AG08396 (cell line): ENCODE results near the gene RGS14.
"Not testable (repeated sequence)": the region's sequence is repeated elsewhere in the genome, so short reads cannot be mapped to it uniquely, and the experiment has no call there.

ENCODE experiments used
- DNase-seq: peaks from one replicate; pipeline ENCODE4 v3.0.0; 2012; ENCODE audit warnings: low spot score, mixed read lengths

RGS14 gene

DNA sequence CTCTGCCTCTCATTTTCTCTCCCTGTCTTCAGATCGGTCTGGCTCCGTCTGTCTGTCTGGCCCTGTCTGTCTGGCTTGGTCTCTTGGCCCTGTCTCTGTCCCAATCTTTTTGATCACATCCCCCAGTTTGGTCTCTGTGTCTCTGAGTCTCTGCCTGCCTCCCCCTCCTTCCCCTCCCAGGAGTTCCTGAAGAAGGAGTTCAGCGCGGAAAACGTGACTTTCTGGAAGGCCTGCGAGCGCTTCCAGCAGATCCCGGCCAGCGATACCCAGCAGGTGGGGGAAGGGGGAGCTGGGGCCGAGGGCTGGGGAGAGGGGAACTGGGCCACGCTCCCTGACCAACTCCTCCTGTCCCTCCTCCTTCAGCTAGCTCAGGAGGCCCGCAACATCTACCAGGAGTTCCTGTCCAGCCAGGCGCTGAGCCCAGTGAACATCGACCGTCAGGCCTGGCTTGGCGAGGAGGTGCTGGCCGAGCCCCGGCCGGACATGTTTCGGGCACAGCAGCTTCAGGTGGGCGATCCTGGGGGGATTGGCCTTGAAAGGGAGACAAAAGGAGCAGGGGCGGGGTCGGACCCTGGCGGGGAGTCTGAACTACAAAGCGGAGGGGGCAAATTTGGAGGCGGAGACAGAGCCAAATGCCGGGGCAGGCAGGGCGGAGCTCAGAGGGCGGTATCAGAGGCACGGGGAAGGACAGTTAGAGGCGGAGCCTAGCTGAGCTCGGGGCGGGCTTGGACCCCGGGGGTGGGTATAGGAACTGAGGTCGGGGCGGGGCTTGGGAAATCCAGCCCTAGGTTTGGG, 9.0 kb downstream of the RGS14 start:
- DNase-seq = peak; percentile 96

DNA sequence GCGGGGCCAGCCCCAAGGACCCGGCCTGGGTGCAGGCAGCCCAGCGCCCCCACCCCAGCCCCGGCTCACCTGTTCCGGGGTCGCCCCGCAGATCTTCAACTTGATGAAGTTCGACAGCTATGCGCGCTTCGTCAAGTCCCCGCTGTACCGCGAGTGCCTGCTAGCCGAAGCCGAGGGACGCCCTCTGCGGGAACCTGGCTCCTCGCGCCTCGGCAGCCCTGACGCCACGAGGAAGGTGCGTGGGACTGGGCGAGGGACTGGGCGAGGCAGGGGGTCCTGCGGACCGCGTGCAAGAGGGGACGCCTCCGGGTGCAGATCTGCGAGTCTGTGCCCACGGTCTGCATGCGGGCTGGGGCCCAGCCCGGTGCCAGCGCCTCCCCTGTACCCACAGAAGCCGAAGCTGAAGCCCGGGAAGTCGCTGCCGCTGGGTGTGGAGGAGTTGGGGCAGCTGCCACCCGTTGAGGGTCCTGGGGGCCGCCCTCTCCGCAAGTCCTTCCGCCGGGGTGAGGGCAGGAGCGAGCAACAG, 9.7 kb downstream of the RGS14 start:
- DNase-seq = no peak

- DNase-seq = no peak
Measured at GRCh38 chr5:177367981-177368868, 10.5 kb downstream of the RGS14 start.

- peak; percentile 79 for DNase-seq
Measured at GRCh38 chr5:177368869-177369644, 11.3 kb downstream of the RGS14 start.

GRCh38 chr5:177369645-177370440, 12.1 kb downstream of the RGS14 start:
- DNase-seq = no peak

- peak; percentile 89 for DNase-seq
Measured at GRCh38 chr5:177370488-177371119, 12.9 kb downstream of the RGS14 start.

GRCh38 chr5:177371120-177372033, 13.7 kb downstream of the RGS14 start:
- DNase-seq = no peak

DNA sequence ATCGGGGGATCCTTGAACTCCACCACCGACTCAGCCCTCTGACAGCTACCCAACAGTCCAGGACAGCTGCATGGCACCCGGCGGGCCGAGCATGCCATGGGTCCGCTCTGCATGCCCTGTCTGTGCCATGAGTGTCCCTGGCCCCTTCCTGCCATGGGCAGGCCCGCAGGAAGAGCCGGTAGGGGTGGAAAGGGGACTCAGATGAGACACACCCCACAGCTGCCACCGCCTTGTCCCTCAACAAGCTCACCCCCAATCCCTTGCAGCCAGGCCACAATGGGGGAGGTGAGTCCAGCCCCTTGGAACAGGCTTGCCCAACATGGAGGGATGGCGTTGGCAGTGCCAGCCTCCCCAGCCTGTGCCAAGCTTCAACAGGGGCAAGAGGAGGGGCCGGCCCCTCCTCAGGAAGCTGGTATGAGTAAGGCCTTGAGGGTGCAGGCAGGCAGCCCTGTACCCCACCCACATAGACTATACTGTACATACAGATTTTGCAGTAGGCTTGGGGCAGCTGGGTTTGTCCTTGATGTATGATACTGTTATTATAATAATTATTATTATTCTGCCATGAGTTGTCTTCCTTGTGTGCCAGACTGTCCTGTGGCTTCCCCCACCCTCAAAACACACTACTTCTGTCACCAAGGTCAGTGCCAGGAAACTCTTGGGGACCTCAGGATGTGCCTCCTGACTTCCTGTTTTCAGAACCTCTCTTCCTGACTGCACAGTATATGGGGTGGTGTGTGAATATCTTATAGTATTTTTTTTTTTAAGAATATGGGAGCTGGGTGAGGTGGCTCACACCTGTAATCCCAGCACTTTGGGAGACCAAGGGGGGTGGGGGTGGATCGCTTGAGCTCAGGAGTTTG, 14.5 kb downstream of the RGS14 start:
- no peak for DNase-seq

GRCh38 chr5:177372910-177373309, 15.2 kb downstream of the RGS14 start:
- DNase-seq = no peak

GRCh38 chr5:177373806-177374205, 16.1 kb downstream of the RGS14 start:
- no peak for DNase-seq

DNA sequence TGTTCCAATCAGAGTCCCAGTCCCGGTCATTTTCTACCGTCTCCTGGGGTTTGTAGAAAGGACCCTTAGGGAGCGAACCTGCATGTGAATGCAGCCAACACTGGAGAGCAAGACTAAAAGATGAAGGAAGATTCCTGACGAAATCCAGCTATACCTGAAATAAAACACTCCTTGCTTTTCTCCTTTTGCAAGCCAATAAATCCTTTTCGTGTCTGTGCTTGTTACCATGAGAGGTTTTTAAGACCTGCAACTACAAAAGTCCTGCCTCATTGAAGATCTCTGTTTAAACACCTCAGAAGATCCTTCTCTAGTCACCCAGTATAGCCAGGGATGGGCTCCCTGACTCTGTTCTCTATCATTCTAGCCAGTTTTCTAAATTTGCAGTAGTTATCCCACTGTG, 16.5 kb downstream of the RGS14 start:
- no peak for DNase-seq

DNA sequence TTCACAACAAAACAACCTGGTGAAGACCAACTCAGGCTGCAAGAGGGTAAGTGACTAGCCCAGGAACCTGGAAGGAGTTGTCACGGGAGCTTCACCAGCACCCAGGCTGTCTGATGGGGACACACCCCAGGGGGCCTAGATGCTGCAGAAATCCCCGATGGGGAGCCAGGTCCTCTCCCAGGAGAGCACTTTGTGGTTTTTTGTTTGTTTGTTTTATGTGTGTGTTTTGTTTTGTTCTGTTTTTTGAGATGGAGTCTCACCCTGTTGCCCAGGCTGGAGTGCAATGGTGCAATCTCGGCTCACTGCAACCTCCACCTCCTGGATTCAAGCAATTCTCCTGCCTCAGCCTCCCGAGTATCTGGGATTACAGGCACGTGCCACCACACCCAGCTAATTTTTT, 17.8 kb downstream of the RGS14 start:
- DNase-seq = not testable (repeated sequence)

GRCh38 chr5:177376107-177376506, 18.4 kb downstream of the RGS14 start:
- no peak for DNase-seq

DNA sequence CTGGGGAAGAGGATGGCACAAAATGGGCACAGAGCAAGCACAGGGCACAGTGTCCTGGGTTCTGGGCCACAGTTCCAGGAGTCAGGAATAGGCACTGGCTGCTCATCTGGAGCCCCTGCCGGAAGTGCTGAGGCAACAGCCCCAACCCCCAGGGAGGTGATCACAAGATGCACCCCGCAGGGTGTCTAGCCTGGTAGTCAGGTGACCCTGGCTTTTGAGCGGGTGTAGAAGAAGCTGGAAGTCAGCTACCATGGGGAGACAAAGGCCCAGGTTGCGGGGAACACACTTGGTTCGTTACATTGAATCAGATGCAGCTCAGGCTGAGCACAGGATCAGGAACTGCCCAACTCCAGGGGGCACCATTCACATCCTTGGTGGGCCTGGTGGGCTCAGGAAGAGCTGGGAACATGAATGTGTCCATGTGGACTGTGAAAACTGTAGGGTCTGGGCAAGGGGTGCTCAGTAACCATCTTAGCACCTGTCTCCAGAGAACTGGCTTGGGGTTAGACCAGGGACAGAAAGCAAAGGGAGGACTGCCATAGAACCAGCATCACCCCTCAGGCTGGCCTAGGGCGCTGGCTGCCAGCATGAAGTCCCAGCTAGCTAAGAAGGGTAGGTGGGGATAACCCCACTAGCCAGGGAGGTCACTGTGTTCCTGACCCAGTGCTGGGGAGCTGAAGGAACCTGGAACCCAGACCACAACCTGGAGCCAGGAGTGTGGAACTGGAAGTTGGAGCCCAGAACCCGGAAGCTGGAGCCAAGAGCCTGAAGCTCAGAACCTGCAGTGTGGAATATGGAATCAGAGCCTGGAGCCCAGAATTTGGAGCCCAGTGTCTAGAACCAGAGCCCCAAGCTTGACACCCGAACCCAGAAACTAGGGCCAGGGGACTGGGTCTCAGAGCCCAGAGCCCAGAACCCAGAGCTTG, 20.4 kb downstream of the RGS14 start:
- DNase-seq = no peak

GRCh38 chr5:177378884-177379883, 21.5 kb downstream of the RGS14 start:
- peak; percentile 78 for DNase-seq

GRCh38 chr5:177380805-177381126, 23.0 kb downstream of the RGS14 start:
- no peak for DNase-seq
